Measurements from ENCODE around the gene RELT. TPM values are rescaled to one million over a fixed set of nuclear protein-coding genes. Genes with fewer than 3 reads are reported as not detected.

Gene RELT
- total and polyA plus RNA-seq, 9 of the 15 experiments (the other 6 are each of a cell fraction or from before 2014, with no cell fraction given) = 1.1 to 20.2 (median 7.4) TPM

DNA sequence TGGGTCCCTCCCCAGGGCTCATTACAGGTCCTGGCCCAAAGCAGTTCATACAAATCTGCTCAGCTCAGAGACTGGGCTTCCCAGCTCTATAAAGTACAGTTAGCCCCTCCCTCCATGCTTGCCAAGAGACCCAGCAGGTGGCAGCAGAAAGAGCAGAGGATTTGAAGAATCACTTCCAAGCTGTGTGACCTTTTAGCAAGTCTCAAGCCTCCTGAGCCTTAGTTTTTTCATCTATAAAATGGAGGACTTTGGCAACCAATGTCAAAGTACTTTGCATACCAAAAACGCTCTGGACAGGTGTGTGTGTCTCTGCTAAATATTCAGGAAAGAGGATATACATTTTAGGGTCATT is 26.6 kb downstream of the RELT start (continued):
- TF ChIP-seq, protein P1, sequence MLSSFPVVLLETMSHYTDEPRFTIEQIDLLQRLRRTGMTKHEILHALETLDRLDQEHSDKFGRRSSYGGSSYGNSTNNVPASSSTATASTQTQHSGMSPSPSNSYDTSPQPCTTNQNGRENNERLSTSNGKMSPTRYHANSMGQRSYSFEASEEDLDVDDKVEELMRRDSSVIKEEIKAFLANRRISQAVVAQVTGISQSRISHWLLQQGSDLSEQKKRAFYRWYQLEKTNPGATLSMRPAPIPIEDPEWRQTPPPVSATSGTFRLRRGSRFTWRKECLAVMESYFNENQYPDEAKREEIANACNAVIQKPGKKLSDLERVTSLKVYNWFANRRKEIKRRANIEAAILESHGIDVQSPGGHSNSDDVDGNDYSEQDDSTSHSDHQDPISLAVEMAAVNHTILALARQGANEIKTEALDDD (IDR thresholded peaks at IDR 0.05) = no peak
- no peak for TF ChIP-seq RBM34 (IDR thresholded peaks at IDR 0.05; ENCODE audit: borderline replicate concordance, insufficient read depth, low read length)
- TF ChIP-seq, protein P2, sequence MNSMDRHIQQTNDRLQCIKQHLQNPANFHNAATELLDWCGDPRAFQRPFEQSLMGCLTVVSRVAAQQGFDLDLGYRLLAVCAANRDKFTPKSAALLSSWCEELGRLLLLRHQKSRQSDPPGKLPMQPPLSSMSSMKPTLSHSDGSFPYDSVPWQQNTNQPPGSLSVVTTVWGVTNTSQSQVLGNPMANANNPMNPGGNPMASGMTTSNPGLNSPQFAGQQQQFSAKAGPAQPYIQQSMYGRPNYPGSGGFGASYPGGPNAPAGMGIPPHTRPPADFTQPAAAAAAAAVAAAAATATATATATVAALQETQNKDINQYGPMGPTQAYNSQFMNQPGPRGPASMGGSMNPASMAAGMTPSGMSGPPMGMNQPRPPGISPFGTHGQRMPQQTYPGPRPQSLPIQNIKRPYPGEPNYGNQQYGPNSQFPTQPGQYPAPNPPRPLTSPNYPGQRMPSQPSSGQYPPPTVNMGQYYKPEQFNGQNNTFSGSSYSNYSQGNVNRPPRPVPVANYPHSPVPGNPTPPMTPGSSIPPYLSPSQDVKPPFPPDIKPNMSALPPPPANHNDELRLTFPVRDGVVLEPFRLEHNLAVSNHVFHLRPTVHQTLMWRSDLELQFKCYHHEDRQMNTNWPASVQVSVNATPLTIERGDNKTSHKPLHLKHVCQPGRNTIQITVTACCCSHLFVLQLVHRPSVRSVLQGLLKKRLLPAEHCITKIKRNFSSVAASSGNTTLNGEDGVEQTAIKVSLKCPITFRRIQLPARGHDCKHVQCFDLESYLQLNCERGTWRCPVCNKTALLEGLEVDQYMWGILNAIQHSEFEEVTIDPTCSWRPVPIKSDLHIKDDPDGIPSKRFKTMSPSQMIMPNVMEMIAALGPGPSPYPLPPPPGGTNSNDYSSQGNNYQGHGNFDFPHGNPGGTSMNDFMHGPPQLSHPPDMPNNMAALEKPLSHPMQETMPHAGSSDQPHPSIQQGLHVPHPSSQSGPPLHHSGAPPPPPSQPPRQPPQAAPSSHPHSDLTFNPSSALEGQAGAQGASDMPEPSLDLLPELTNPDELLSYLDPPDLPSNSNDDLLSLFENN (IDR thresholded peaks at IDR 0.05; ENCODE audit: low read depth in 2 of 2, low read length in 2 of 2) = no peak

DNA sequence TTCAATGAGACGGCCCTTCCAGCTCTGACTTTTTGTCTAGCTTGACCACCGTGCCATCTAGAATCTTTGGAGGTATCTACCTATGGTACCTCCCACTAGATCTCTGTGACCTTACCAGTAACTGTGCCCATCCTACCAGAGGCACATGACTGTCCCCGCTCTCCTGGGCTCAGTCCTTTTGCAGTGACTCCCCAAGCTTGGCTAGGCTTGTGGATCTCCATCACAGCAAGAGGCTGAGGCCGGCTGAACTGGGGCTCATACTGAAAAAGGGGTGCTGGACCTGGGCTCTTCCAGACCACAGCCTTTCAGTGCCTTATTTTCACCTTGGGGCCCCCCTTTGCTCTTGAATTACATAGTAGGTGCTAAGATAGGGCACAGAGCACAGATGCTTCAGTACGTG is 27.3 kb downstream of the RELT start:
- H3K79me2 ChIP-seq (ENCODE audit: control insufficient read depth, insufficient read depth, low read length) = no peaks in the 10 kb centered on the region
- in situ Hi-C loops (cut with MboI) (loop anchor here (5.0 kb wide), 1 partner anchor 254 kb away; no protein-coding TSS in a partner anchor), intact Hi-C loops (cut with micrococcal nuclease) (no loop called here)
- H3K4me3 ChIP-seq = no peak overlapping the region
- DNase-seq (ENCODE audit: extremely low read depth in 1 of 4, low spot score in 3 of 4) (no peak), ATAC-seq (no peak), FAIRE-seq (peak; percentile 52)
- BruUV-seq (replicated peaks) = no TSS peak
- 49% methylated on average over 5 of the region's 5 CpGs for WGBS (ENCODE audit: insufficient coverage, low coverage, missing lambda C conversion rate)
- H3K36me3 ChIP-seq (ENCODE audit: control insufficient read depth, insufficient read depth, low read length) = no peaks in the 10 kb centered on the region
- no peak overlapping the region for H3K9ac ChIP-seq (ENCODE audit: insufficient read depth in 1 of 2, low read depth in 2 of 2, low read length in 2 of 2)
- H2AFZ ChIP-seq (ENCODE audit: low read depth, low read length) = no peak overlapping the region
- H3K4me2 ChIP-seq (ENCODE audit: insufficient read depth, low read length) = no peak overlapping the region
- no peak for TF ChIP-seq ARHGAP35 (IDR thresholded peaks at IDR 0.05; ENCODE audit: partially characterized antibody)
- no peak for TF ChIP-seq KAT7 (CRISPR knock-in tag; IDR thresholded peaks at IDR 0.05; ENCODE audit: borderline replicate concordance)
- no peak for TF ChIP-seq BMI1 (IDR thresholded peaks at IDR 0.05; ENCODE audit: low read length)
- TF ChIP-seq, protein P3, sequence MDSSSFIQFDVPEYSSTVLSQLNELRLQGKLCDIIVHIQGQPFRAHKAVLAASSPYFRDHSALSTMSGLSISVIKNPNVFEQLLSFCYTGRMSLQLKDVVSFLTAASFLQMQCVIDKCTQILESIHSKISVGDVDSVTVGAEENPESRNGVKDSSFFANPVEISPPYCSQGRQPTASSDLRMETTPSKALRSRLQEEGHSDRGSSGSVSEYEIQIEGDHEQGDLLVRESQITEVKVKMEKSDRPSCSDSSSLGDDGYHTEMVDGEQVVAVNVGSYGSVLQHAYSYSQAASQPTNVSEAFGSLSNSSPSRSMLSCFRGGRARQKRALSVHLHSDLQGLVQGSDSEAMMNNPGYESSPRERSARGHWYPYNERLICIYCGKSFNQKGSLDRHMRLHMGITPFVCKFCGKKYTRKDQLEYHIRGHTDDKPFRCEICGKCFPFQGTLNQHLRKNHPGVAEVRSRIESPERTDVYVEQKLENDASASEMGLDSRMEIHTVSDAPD (CRISPR knock-in tag; IDR thresholded peaks at IDR 0.05) = no peak
- no peak for TF ChIP-seq FIP1L1 (IDR thresholded peaks at IDR 0.05; ENCODE audit: low read depth, low read length, poor library complexity, severe bottlenecking)
- TF ChIP-seq KAT8 (IDR thresholded peaks at IDR 0.05; ENCODE audit: low read depth) = no peak
- TF ChIP-seq ZBTB1 (CRISPR knock-in tag; IDR thresholded peaks at IDR 0.05; ENCODE audit: borderline replicate concordance, low read depth) = no peak
- no peak for TF ChIP-seq ARID1B (IDR thresholded peaks at IDR 0.05)
- no peak for TF ChIP-seq PRMT5 (CRISPR knock-in tag; IDR thresholded peaks at IDR 0.05)
- TF ChIP-seq TARDBP (IDR thresholded peaks at IDR 0.05) = no peak
- no peak for TF ChIP-seq NR3C1 (CRISPR knock-in tag; IDR thresholded peaks at IDR 0.05)
- TF ChIP-seq FOXP1 (CRISPR knock-in tag; IDR thresholded peaks at IDR 0.05) = no peak
- H3K9me1 ChIP-seq (ENCODE audit: control insufficient read depth, insufficient read depth, low read length) = no peaks in the 10 kb centered on the region
- peaks cover 10 to 12% of the 10 kb centered on the region in 2 experiments; a peak in 4 of 5 replicates for H3K4me1 ChIP-seq (replicated peaks in 1 of 2; ENCODE audit: control insufficient read depth in 2 of 2, insufficient read depth in 2 of 2, low read length in 2 of 2)
- ChIA-PET POLR2A (no interaction called here), CTCF (ENCODE audit: low intra/inter-chr PET ratio) (interaction anchor here (1.0 to 3.6 kb wide), 2 partner anchors 258 to 1167 kb away, joined by 3 to 37 read pairs; no protein-coding TSS in a partner anchor)
- no peaks in the 10 kb centered on the region for H3K27me3 ChIP-seq (ENCODE audit: control insufficient read depth in 2 of 2, insufficient read depth in 2 of 2, low read length in 2 of 2)
- H3K9me3 ChIP-seq (replicated peaks; ENCODE audit: control insufficient read depth, insufficient read depth, low read depth, low read length) = no peaks in the 10 kb centered on the region
- H3K27ac ChIP-seq (ENCODE audit: extremely low read depth, low read depth, low read length) = no peak overlapping the region
- H4K20me1 ChIP-seq (replicated peaks; ENCODE audit: control insufficient read depth, insufficient read depth, low read length) = peaks cover 2% of the 10 kb centered on the region; the same call in 1 of the 2 replicates

All from K562 (cell line).